A172 (cell line): ENCODE measurements around the gene SYT9. TPM values are rescaled to one million over a fixed set of nuclear protein-coding genes. Genes with fewer than 3 reads are reported as not detected.

Source experiments
- DNase-seq: peaks from one replicate; pipeline ENCODE4 v3.0.0-alpha.2; 2015; ENCODE audit warnings: low spot score
- total RNA-seq: library from RNA; depleted of rRNA; stranded (reverse); fragments of >200 nt; shearing (Covaris generic); gene quantifications from 2 replicates; pipeline ENCODE4 v1.2.3, GENCODE V29; 2014; rRNA removed

SYT9 gene
- not detected in 2 replicates for total RNA-seq

- no peak for DNase-seq
Observed at GRCh38 chr11:7251836-7252682, at the start of gene SYT9. SYT9 (plus strand) TSS chr11:7251904; CDS start chr11:7252187, 283 bp downstream.

GRCh38 chr11:7202412-7202811 lies 49.3 kb upstream of the SYT9 start:
- no peak for DNase-seq

- DNase-seq: no peak
Observed at GRCh38 chr11:7204778-7205177, 46.9 kb upstream of the SYT9 start.

GRCh38 chr11:7208391-7208790 lies 43.3 kb upstream of the SYT9 start:
- no peak for DNase-seq

- no peak for DNase-seq
Observed at GRCh38 chr11:7219491-7219890, 32.2 kb upstream of the SYT9 start.

GRCh38 chr11:7220636-7221035 lies 31.1 kb upstream of the SYT9 start:
- no peak for DNase-seq

GRCh38 chr11:7222619-7223018 lies 29.1 kb upstream of the SYT9 start:
- no peak for DNase-seq

- DNase-seq: no peak
Observed at GRCh38 chr11:7239877-7240276, 11.8 kb upstream of the SYT9 start.

- no peak for DNase-seq
Observed at GRCh38 chr11:7245341-7245740, 6.4 kb upstream of the SYT9 start.

GRCh38 chr11:7246179-7246578 lies 5.5 kb upstream of the SYT9 start:
- DNase-seq: no peak

GRCh38 chr11:7250166-7250565 lies 1.5 kb upstream of the SYT9 start:
- DNase-seq: no peak

- no peak for DNase-seq
Observed at GRCh38 chr11:7251487-7251835, 243 bp upstream of the SYT9 start.

- DNase-seq: no peak
Observed at GRCh38 chr11:7252683-7253213, 1.0 kb downstream of the SYT9 start.

- no peak for DNase-seq
Observed at GRCh38 chr11:7253800-7254199, 2.1 kb downstream of the SYT9 start.

GRCh38 chr11:7254731-7255291 lies 3.1 kb downstream of the SYT9 start:
- DNase-seq: no peak

GRCh38 chr11:7256943-7257342 lies 5.2 kb downstream of the SYT9 start:
- DNase-seq: no peak

GRCh38 chr11:7257724-7258123 lies 6.0 kb downstream of the SYT9 start:
- no peak for DNase-seq

GRCh38 chr11:7261578-7261977 lies 9.9 kb downstream of the SYT9 start:
- DNase-seq: no peak

- DNase-seq: no peak
Observed at GRCh38 chr11:7262672-7263071, 11.0 kb downstream of the SYT9 start.

GRCh38 chr11:7263842-7264241 lies 12.1 kb downstream of the SYT9 start:
- no peak for DNase-seq

- DNase-seq: no peak
Observed at GRCh38 chr11:7268758-7269157, 17.1 kb downstream of the SYT9 start.

- no peak for DNase-seq
Observed at GRCh38 chr11:7270233-7270865, 18.6 kb downstream of the SYT9 start.

GRCh38 chr11:7272373-7272772 lies 20.7 kb downstream of the SYT9 start:
- DNase-seq: no peak
